GM12892 (cell line): Measurements from ENCODE around the gene ATAD3A. TPM values are rescaled to one million over a fixed set of nuclear protein-coding genes. Genes with fewer than 3 reads are reported as not detected.
"Not testable (repeated sequence)": the region's sequence is repeated elsewhere in the genome, so short reads cannot be mapped to it uniquely, and the experiment has no call there.

ENCODE experiments used
- DNase-seq: peaks from one replicate; pipeline ENCODE4 v3.0.0; 2011; ENCODE audit not compliant: insufficient read length
- FAIRE-seq: peaks from 2 replicates; lab custom pipeline; 2011; peaks lifted over from hg19 to GRCh38; lab: Jason Lieb, UNC
- POLR2A ChIP-seq: IDR thresholded peaks from 2 replicates; pipeline ENCODE4 v1.6.1; 2011; ENCODE audit warnings: low read depth, low read length, control low read depth
- POLR2AphosphoS5 ChIP-seq: IDR thresholded peaks from 2 replicates; pipeline ENCODE4 v1.6.1; 2011; ENCODE audit warnings: low read depth, low read length, control low read depth
- TAF1 ChIP-seq: IDR thresholded peaks from 2 replicates; pipeline ENCODE4 v1.6.1; 2011; ENCODE audit warnings: low read depth, mild to moderate bottlenecking, control low read depth, low read length, borderline replicate concordance
- polyA plus RNA-seq: library from polyadenylated mRNA; unstranded; fragments of >200 nt; gene quantifications from one replicate; pipeline ENCODE4 v1.2.1, GENCODE V29; 2012; ENCODE audit warnings: missing spikeins, inconsistent platforms; ENCODE audit not compliant: missing spikeins

The ATAD3A gene
- polyA plus RNA-seq = 8.9 TPM

- TF ChIP-seq POLR2A = peak; percentile 65; the same call in 1 of the 2 replicates
- TF ChIP-seq POLR2AphosphoS5 = peak; percentile 55; the same call in 1 of the 2 replicates
- no peak for TF ChIP-seq TAF1
- peak; percentile 98 for FAIRE-seq
- DNase-seq = peak; percentile 97
These were observed at the start of gene ATAD3A for GRCh38 chr1:1511533-1512285. Gene ATAD3A, plus strand, starts transcription at chr1:1512162. Its CDS starts 107 bp downstream, at chr1:1512269.

GRCh38 chr1:1462318-1462966, 49.5 kb upstream of the ATAD3A start:
- peak; percentile 87 for FAIRE-seq
- DNase-seq = peak; percentile 69
- TF ChIP-seq TAF1 (no peak), POLR2AphosphoS5 (peak; percentile 45; the same call in 1 of the 2 replicates)

- DNase-seq (no peak), FAIRE-seq (no peak)
- TF ChIP-seq TAF1 (no peak), POLR2AphosphoS5 (no peak), POLR2A (no peak)
These were observed 48.6 kb upstream of the ATAD3A start for GRCh38 chr1:1463312-1463711.

GRCh38 chr1:1468196-1468985, 43.6 kb upstream of the ATAD3A start:
- not testable (repeated sequence) for FAIRE-seq

GRCh38 chr1:1470626-1471388, 41.2 kb upstream of the ATAD3A start:
- DNase-seq (no peak), FAIRE-seq (no peak)
- TF ChIP-seq POLR2AphosphoS5 (no peak), TAF1 (no peak), POLR2A (no peak)

More at GRCh38 chr1:1468196-1468985, 43.6 kb upstream of the ATAD3A start:
- not testable (repeated sequence) for DNase-seq

- FAIRE-seq (peak; percentile 97), DNase-seq (peak; percentile 95)
- TF ChIP-seq POLR2A (peak; percentile 83), POLR2AphosphoS5 (peak; percentile 50; the same call in 1 of the 2 replicates), TAF1 (peak; percentile 52; the same call in 1 of the 2 replicates)
These were observed 40.4 kb upstream of the ATAD3A start, which contains the start of gene ATAD3B for GRCh38 chr1:1471389-1472052. Gene ATAD3B, plus strand, starts transcription at chr1:1471765. Its CDS starts 120 bp downstream, at chr1:1471885.

GRCh38 chr1:1472053-1472876, 39.7 kb upstream of the ATAD3A start:
- peak; percentile 82 for FAIRE-seq

GRCh38 chr1:1476011-1476410, 36.0 kb upstream of the ATAD3A start:
- not testable (repeated sequence) for DNase-seq, FAIRE-seq

More at GRCh38 chr1:1472053-1472876, 39.7 kb upstream of the ATAD3A start:
- not testable (repeated sequence) for DNase-seq

- FAIRE-seq = no peak
- TF ChIP-seq POLR2A (no peak), TAF1 (no peak), POLR2AphosphoS5 (no peak)
- no peak for DNase-seq
These were observed 34.8 kb upstream of the ATAD3A start for GRCh38 chr1:1477206-1477605.
